HuH-7 (cell line): Measurements from ENCODE around the gene ZNF540.
"Not testable (repeated sequence)": the region's sequence is repeated elsewhere in the genome, so short reads cannot be mapped to it uniquely, and the experiment has no call there.

Experiments used
- DNase-seq: peaks from one replicate; pipeline ENCODE4 v3.0.0; 2011; ENCODE audit warnings: low spot score

ZNF540 gene

DNA sequence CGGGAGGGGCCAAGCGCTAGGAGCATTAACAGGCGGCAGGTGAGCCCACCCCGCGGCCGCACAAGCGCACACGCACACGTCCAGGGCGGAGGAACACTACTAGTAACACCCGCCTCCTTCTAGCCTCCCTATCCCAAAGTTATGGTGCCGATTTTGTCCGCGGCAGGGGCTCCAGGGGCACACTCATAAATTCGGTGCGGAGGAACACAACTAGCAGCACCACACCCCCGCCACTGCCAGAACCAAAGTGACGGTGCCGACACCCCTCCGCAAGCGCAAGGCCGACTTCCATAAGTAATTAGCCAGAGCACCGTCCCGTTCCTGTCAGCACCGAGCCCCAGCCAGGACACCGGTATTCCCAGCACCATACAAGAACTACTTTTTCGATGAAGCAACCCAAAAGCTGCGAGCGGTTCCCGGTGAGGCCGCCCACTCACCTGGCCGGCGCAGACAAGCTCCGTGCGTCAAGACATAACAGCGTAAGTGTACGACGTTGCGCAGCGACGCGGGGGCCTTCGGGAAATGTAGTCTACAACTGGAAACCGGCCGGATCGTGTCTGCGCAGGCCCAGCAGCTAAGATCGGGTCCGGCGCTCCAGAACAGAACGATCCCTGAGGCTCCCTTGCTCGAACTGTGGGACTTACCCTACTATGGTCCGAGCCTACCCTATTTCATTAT lies at the start of gene ZNF540, which contains the start of gene ZNF571:
Gene ZNF540 (plus strand): TSS at position 573 of the 678 bp plus-strand sequence. CDS start 3,572 bp downstream, outside the sequence.
Gene ZNF571 (minus strand): TSS at position 489 of the 678 bp plus-strand sequence. CDS start 8,116 bp downstream, outside the sequence.
- DNase-seq, result peak; percentile 80

DNA sequence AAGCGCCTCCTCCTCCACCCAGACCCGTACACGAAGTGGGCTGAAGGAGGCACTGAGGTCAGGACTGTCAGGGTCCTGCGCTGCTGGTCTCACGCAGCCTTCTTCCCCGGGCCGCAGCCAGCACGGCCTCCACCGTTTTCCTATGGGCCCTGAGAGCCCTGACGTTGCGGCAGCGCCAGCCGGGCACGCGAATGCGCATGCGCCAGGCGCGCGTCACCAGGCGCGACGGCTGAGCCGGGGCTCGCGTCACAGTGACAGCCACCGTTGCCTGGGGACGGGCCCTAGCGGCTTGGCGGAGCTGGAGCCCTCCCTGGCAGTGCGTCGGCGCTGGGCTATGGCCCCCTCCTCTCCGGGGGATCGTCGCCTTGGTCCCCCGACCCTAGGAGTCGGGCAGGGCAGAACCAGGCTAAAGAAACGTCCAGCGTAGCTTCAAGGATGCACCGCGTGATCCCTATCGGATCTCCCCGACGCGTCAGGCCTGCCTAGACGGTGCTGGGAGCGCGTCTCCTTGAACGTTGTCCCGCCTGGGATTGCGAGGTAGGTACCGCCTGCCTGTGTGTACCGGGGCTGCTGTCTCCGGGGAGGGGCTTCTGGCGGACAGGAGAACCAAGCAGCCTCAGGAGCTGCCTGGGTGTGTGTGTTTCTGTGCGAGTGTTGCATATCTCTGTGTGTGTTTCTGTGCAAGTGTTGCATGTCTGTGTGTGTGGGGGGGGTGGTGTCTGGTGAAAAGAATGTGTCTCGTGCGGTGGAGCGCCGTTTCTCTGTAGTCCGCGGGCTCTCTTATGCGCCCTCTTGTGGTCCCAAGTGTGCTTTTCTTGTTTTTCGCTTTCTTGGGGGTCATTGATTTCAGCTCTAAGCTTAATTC lies 43.3 kb upstream of the ZNF540 start:
- DNase-seq, result peak; percentile 75

DNA sequence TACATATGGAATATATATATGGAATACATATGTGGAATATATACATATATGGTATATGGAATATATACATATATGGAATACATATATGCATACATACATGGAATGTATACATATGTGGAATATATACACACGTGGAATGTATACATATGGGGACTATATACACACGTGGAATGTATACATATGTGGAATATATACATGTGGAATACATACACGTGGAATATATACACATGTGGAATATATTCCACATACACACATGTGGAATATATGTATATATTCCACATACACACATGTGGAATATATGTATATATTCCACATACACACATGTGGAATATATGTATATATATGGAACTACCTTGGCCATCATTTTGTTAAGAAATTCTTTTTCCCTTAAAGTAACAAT lies 31.2 kb upstream of the ZNF540 start:
- DNase-seq, result no peak

DNA sequence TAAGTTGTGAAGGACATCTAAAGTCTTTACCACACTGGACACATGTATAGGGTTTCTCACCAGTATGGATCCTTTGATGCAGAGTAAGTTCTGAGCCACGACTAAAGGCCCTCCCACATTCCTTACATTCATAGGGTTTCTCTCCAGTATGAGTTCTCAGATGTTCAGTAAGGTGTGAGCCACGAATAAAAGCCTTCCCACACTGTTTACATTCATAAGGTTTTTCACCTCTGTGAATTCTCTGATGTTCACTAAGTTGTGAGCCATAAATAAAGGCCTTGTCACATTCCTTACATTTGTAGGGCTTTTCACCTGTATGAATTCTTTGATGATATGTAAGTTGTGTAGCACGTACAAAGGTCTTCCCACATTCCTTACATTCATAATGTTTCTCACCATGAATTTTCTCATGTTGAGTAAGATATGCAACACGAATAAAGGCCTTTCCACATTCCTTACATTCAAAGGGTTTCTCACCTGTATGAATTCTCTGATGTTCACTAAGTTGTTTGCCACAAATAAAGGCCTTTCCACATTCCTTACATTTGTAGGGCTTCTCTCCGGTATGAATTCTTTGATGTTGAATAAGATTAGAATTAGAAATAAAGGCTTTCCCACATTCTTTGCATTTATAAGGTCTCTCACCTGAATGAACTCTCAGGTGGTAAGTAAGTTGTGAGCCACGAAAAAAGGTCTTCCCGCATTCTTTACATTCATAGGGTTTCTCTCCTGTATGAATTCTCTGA lies 29.9 kb upstream of the ZNF540 start:
- no peak for DNase-seq

DNA sequence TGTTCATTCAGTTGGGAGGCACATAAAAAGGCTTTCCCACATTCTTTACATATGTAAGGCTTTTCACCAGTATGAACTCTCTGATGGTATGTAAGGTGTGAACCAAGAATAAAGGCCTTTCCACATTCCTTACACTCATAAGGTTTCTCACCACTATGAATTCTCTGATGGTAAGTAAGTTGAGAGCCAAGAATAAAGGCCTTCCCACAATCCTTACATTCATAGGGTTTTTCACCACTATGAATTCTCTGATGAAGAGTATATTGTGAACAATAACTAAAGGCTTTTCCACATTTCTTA lies 29.4 kb upstream of the ZNF540 start:
- no peak for DNase-seq

DNA sequence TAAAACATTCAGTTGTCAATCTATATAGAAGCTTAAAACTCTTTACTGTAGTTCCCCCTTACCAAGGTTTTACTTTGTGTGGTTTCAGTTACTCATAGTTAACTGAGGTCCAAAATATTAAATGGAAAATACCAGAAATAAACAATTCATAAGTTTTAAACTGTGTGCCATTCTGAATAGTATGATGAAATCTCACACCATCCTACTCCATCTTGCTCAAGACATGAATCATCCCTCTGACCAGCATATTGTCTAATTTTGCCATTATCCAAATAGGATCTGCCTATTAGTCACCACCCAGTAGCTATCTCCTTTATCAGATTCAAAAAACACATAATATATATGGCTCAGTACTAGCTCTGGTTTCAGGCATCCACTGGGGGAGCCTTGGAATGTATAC lies 22.5 kb upstream of the ZNF540 start:
- no peak for DNase-seq

DNA sequence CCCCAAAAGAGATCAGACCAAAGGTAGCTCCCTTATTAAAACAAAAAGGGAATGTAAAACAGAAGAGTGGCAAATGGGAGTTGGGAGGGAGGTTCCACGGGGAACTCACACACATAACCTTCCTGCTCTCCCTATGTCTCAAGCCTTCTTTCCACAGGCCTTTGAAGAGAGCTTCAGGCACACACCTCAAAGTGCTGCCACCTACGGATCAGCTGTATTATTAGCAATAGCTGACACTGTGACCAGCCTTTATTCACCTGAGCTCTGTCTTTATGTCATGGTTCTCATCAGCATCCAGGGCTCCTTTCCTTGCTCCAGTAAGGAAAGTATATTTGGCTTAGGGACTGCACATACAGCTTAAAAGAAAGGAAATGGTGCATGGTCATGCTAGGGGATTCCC lies 11.3 kb upstream of the ZNF540 start:
- no peak for DNase-seq

DNA sequence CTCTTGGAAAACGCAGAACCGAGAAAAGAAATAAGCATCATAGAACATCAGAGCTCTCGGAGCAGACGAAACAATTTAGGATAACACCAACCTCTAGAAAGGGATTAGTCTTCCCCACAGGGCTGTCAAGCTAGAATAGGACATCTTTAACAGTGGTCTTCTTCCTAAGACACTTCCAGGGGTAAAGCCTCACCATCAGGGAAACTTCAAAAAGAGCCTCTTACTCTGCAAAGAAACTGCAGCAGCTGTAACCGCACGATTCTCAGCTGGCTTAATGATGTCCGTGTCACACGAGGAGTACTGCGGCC lies 726 bp upstream of the ZNF540 start:
- DNase-seq, result no peak

DNA sequence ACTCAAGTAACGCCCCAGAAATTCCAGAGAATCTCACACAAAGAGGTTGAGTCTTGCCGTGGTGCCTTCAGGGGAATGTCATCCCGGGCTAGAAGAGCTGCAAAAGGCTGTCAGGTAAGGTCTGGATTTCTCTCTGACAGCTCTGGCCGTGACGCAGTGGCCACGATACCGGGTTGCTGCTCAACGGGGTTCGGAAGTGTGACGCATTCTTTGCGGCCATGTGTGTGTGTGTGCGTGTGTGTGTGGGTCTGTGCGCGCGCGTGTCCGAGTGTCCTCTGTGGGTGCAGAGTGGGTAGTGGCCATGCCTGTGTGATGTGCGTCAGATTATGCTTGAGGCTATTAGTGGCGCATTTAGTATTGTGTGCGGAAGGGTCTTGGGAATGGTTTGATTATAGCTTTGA lies 306 bp downstream of the ZNF540 start:
- no peak for DNase-seq

DNA sequence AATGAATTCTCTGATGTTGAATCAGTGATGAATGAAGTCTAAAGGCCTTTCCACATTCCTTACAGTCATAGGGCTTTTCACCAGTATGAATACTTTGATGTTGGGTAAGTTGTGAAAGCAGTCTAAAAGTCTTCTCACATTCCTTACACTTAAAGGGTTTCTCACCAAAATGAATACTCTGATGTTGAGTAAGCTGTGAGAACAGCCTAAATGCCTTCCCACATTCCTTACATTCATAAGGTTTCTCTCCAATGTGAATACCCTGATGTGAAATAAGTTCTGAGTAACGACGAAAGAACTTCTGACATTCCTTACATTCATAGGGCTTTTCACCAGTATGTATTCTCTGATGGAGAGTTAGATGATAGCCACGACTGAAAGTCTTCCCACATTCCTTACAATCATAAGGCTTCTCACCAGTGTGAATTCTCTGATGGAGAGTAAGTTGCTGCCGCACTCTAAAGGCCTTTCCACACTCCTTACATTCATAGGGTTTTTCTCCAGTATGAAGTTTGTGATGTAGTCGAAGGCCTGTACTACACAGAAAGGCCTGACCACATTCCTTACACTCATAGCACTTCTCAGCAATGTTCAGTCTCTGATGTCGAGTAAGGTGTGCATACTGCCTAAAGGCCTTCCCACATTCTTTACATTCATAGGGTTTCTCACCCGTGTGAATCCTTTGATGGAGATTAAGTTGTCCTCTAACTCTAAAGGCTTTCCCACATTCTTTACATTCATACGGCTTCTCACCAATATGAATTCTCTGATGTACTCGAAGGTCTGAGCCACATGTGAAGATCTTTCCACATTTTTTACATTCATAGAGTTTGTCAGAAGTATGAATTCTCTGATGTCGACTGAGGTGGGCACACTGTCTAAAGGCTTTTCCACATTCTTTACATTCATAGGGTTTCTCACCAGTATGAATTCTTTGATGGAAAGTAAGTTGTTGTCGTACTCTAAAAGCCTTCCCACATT lies 40.7 kb downstream of the ZNF540 start:
- DNase-seq, result no peak

DNA sequence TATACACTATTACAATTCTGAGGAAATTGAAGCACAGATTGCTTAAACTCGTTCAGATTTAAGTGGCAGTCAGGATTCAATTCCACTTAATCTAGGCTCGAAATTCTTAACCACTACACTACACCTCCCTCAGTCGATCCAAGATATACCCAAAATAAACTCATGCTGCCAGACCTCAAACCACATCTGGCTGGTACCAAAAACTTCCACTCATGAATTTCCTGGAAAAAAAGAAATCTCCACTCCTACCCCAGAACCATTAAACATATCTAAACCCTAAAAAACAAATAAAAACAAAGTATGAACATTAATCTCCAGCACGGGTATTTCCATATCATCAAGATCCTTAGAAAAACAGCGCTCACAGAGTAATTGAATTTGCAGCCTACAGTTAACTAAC lies 59.4 kb downstream of the ZNF540 start:
- DNase-seq, result no peak

DNA sequence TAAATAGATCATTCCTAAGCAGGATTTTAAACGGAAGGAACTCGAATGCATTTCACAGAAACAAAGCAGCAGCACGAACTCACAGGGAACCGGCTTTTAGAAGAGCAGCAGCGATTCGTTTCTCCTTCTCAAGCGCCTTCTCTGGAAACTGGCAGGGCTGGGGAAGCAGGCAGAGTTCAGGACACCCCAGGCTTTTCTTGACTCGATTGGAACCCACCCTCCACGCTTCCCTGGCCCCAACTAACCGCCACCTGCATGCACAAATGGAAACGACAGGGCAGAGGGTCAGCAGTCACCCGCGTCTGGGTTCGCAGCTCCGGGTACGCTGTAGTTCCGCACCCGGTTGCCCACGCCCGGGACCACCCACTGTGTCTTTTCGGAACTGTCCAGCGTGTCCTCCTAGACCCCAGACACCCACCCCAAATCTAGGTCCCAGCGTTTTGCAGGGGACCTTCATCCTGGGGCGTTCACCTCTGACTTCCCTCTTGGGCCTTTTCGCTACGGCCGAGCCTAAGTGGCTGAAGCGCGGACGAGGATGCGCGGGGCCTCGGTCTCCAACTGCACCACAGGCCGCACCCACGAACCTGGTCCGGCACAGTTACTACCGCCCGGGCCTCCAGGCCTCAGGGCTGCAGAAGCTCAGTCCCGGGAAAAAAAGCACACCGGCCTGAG lies 60.1 kb downstream of the ZNF540 start:
- DNase-seq, result peak; percentile 41

DNA sequence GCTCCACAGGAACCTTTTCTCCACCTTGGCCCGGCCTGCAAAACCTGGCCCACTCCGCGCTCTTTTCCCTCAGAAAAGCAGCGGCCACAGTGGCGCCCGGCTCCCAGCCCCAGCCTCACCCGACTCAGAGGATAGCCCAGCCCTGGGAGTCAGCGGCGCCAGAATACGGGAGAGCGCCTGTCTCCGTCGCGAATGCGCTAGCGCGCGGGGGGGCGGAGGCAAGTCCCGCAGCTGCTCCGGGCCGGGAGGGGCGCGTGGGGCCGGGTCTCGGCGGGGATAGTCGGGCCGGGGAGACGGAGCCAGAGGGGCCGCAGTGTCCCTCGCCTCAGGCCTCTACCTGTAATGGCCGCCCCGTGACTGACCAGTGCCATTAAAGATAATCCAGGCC lies 60.6 kb downstream of the ZNF540 start, which contains the start of gene ZFP30:
Gene ZFP30 (minus strand): TSS at position 165 of the 388 bp plus-strand sequence. CDS start 7,643 bp downstream, outside the sequence.
- DNase-seq, result peak; percentile 73

DNA sequence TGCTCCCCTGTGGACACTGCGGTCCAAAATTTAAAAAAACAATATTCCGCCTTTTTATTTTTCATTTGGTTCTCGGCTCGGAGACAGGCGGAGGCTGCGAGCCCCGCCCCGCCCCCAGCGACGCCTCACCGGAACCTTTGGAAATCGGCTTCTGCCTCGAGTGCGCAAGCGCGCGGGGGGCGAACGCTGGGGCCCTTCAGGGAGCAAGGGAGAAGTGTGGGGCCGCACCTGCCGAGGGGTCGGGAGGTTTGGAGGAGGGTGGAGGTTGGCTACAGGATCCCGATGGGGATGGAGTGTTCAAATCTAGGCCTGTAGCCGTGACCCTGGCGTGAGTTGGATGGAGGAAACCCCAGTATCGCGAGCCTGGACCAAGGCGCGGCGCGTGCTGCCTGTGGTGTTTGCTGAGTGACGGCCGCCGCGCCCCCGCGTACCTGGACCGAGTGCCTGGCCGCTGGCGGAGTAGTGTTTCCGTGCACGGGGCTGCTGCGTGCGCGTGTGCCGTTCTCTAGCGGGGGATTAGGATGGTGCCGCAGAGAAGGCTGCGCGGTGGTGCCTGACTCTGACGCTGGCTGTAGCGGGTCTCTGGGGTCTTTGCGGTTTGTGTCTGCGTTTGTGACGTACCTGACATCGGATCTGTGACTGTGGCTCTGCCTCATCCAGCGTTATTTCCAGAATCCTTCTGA lies 61.2 kb downstream of the ZNF540 start:
- DNase-seq, result peak; percentile 66

DNA sequence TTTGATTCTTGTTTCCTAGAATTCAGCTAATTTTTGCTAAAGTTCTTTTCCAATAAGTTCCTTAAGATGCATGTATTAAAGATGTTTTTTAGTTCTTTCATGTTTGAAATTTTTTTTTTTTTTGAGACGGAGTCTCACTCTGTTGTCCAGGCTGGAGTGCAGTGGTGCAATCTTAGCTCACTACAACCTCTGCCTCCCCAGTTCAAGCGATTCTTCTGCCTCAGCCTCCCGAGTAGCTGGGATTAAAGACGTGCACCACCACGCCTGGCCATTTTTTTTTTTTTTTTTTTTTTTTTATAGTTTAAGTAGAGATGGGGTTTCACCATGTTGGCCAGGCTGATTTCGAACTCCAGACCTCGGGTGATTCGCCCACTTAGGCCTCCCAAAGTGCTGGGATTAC lies 62.5 kb downstream of the ZNF540 start:
- not testable (repeated sequence) for DNase-seq
